PC-9 (cell line): ENCODE results near the gene SMIM11.
"Not testable (repeated sequence)": the region's sequence is repeated elsewhere in the genome, so short reads cannot be mapped to it uniquely, and the experiment has no call there.

Experiments used
- CTCF ChIP-seq: fragments of 200-600 bp; sonication (generic); conservative IDR thresholded peaks from 2 replicates; pipeline ENCODE4 v1.6.1; 2017; ENCODE audit warnings: mixed run types, antibody characterized with exemption, mild to moderate bottlenecking, moderate library complexity
- EZH2 ChIP-seq: fragments of 200-600 bp; sonication (generic); IDR thresholded peaks from 2 replicates; pipeline ENCODE4 v1.8.0; 2017; ENCODE audit warnings: antibody characterized with exemption, low read depth

- not testable (repeated sequence) for TF ChIP-seq CTCF, EZH2
These were observed 52.0 kb downstream of the SMIM11 start for GRCh38 chr21:34427339-34427738.
